Esophagus squamous epithelium (tissue), 4 donors: Measurements from ENCODE around the gene CD160.

Experiments
- CTCF ChIP-seq, 6 experiments: fragments of 450-650 bp in 4 of 6; fragments of 200-600 bp in 2 of 6; sonication (generic) in 2 of 6; IDR thresholded peaks; one replicate each; pipeline ENCODE4 v1.5.1; 2016 to 2019; ENCODE audit warnings: antibody characterized with exemption in 6 of 6, mild to moderate bottlenecking in 4 of 6, moderate library complexity in 4 of 6
- POLR2A ChIP-seq, 4 donors: fragments of 450-650 bp; IDR thresholded peaks; one replicate each; pipeline ENCODE4 v1.6.1; 2017; ENCODE audit warnings: antibody characterized with exemption in 4 of 4, mild to moderate bottlenecking in 4 of 4, moderate library complexity in 3 of 4

- TF ChIP-seq CTCF (IDR thresholded peaks at IDR 0.05), result no peak
- TF ChIP-seq POLR2A (IDR thresholded peaks at IDR 0.05), result no peak
Observed at GRCh38 chr1:145730900-145731299, 11.6 kb downstream of the CD160 start.
